Activated CD4-positive, alpha-beta memory T cell treated with anti-CD3 and anti-CD28 coated beads for 36 hours (primary cell): ENCODE measurements around the gene UPK1B. TPM values are rescaled to one million over a fixed set of nuclear protein-coding genes. Genes with fewer than 3 reads are reported as not detected.

ENCODE experiments used
- CTCF ChIA-PET: fragments of 350-600 bp; sonication (Branson Sonifier 250); formaldehyde crosslinking; loops from one replicate; lab custom pipeline; 2021; ENCODE audit warnings: antibody characterized with exemption, inconsistent platforms; lab: Charles Lee
- POLR2A ChIA-PET: fragments of 350-600 bp; sonication (Branson Sonifier 250); formaldehyde crosslinking; loops from one replicate; lab custom pipeline; 2021; ENCODE audit warnings: antibody characterized with exemption; lab: Charles Lee
- DNase-seq: peaks from one replicate; pipeline ENCODE4 v3.0.0-alpha.2; 2020
- H3K27ac Mint-ChIP-seq: one replicate; pipeline ENCODE4 v1.8.0; 2021; ENCODE audit warnings: mixed read lengths
- H3K27me3 Mint-ChIP-seq: one replicate; pipeline ENCODE4 v1.8.0; 2021; ENCODE audit warnings: mixed read lengths
- H3K36me3 Mint-ChIP-seq: one replicate; pipeline ENCODE4 v1.8.0; 2021; ENCODE audit warnings: mixed read lengths
- H3K4me1 Mint-ChIP-seq: one replicate; pipeline ENCODE4 v1.8.0; 2021; ENCODE audit warnings: low read depth, mixed read lengths
- H3K4me3 Mint-ChIP-seq: one replicate; pipeline ENCODE4 v1.8.0; 2021; ENCODE audit warnings: mild to moderate bottlenecking, mixed read lengths
- H3K9me3 Mint-ChIP-seq: one replicate; pipeline ENCODE4 v1.8.0; 2021; ENCODE audit warnings: mixed read lengths
- intact Hi-C: fragments of 100-400 bp; cut with micrococcal nuclease; formaldehyde crosslinking; loops from one replicate; pipeline ENCODE4 v1.15.1; 2023
- total RNA-seq, 2 experiments: library from RNA; stranded (reverse); gene quantifications; one replicate each; pipeline ENCODE4 v1.2.3, GENCODE V29; 2021

The UPK1B gene
- total RNA-seq, 2 experiments from 2014 or later, result not detected

DNA sequence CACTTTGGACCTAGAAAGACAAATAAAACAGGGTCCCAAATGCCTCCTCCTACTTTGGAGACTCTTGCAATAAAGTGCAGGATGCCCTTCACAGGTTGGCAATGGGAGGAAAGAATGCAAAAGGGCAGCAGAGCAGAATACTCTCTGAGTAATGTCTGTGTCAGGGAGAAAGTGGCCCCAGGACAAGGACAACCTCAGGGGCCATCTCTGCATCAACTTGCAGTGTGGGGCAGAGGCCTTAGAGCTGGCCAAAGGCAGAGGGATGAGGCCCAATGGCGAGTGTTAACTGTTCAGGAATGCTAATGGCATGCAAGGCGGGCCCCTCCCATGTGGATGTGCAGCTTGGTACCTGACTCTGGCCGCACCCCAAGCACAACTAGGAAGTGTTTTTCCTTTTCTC is 8.4 kb downstream of the UPK1B start:
- H3K4me3 Mint-ChIP-seq, result no peak overlapping the region
- ChIA-PET CTCF (no interaction called here), POLR2A (no interaction called here)
- no peaks in the 10 kb centered on the region for H3K9me3 Mint-ChIP-seq
- H3K4me1 Mint-ChIP-seq, result peaks cover 10% of the 10 kb centered on the region
- peaks cover 2% of the 10 kb centered on the region for H3K27me3 Mint-ChIP-seq
- H3K36me3 Mint-ChIP-seq, result no peaks in the 10 kb centered on the region
- intact Hi-C loops, result no loop called here
- H3K27ac Mint-ChIP-seq, result no peak overlapping the region
- no peak for DNase-seq

GRCh38 chr3:119184111-119184510 is 10.7 kb downstream of the UPK1B start:
- intact Hi-C loops, result no loop called here
- Mint-ChIP-seq H3K4me3 (no peak overlapping the region), H3K27me3 (no peaks in the 10 kb centered on the region), H3K27ac (peak overlapping the region; percentile 19), H3K4me1 (peaks cover 10% of the 10 kb centered on the region), H3K9me3 (no peaks in the 10 kb centered on the region), H3K36me3 (no peaks in the 10 kb centered on the region)
- peak; percentile 18 for DNase-seq
- ChIA-PET POLR2A (no interaction called here), CTCF (interaction anchor here (1.2 kb wide), 1 partner anchor 57 kb away, joined by 3 read pairs; no protein-coding TSS in a partner anchor)

DNA sequence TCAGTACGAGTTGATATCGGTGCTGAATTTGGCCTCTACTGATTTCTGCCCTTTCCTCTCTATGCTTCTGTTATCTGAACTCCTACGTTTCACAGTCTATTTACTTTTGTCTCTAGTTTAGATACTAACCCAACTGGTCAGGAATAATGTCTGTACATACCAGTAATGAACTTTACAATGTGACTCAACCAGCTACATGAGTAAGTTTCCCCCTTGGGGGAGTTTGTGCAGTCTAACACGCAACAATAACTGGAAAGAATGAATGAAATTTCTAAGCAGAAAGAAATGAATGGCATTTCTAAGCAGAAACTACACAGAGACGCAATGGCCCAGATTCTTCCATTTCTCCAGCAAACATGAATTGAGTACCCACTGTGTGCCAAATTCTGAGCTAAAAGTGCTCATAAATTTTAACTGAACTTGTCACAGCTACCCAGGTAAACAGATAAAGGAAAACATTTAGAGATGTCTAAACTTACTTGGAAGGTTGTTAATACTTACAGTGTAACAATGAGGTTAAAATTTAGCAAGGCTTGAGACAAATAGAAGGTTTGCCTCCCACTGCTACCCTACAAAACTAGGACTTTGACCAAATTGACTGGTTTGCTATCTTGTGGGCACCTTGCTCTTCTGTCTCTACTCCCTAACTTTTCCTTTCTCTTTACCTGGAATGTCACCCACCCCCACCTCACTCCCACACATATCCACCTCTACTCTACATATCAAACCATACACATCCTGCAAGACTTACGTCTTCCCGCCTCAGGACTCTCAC is 11.6 kb downstream of the UPK1B start:
- Mint-ChIP-seq H3K4me1 (peaks cover 10% of the 10 kb centered on the region), H3K27ac (peak overlapping the region; percentile 30)
- POLR2A ChIA-PET, result no interaction called here

DNA sequence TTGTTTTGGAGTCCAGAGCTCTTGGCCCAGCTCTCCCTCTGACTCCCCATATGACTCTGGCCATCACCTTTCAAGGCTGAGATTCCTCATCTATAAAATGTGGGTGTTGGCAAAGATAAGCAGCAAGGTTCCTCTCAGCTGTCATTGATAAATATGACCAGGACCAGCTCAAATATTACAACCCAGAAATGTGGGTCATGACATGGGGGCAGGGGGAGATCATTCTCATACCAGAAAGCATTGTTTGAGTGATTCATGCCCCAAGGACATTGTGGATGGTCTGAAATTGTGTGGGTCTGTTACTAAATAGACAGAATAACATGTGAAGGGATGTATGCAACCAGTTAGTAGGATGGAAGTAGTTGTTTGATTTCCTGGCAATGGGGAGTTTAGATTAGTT is 13.9 kb downstream of the UPK1B start:
- no peaks in the 10 kb centered on the region for H3K36me3 Mint-ChIP-seq
- POLR2A ChIA-PET, result interaction anchor here (1.1 to 1.2 kb wide), 2 partner anchors 17 to 32 kb away, joined by 3 to 4 read pairs; no protein-coding TSS in a partner anchor
- peaks cover 10% of the 10 kb centered on the region for H3K4me1 Mint-ChIP-seq
- no peaks in the 10 kb centered on the region for H3K9me3 Mint-ChIP-seq
- no peak overlapping the region for H3K4me3 Mint-ChIP-seq
- DNase-seq, result no peak
- CTCF ChIA-PET, result no interaction called here
- H3K27me3 Mint-ChIP-seq, result no peaks in the 10 kb centered on the region
- no peak overlapping the region for H3K27ac Mint-ChIP-seq
- intact Hi-C loops, result no loop called here

More for the DNA sequence above, 11.6 kb downstream of the UPK1B start:
- no peak for DNase-seq
- Mint-ChIP-seq H3K4me3 (no peak overlapping the region), H3K36me3 (no peaks in the 10 kb centered on the region), H3K9me3 (no peaks in the 10 kb centered on the region), H3K27me3 (no peaks in the 10 kb centered on the region)
- intact Hi-C loops, result no loop called here
- CTCF ChIA-PET, result interaction anchor here (1.2 kb wide), 1 partner anchor 56 kb away, joined by 3 read pairs; no protein-coding TSS in a partner anchor

DNA sequence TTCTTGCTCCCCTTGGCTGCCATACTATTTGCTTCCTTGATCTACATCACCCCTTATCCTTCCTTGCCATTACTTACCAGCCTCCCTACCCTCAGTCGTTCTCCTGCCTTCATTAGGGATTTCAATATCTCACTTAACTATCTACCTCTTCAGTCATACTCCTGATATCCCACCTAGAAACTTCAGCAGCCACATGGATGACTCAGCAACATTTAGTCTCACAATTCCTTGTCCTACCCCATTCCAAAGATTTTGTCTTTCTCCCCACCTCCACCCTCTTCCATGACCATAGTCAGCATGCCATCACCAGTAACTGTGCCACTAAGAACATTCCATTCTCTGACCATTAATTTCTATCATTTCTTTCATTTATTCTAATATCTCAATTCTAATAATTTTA is 18.4 kb downstream of the UPK1B start:
- no peaks in the 10 kb centered on the region for H3K36me3 Mint-ChIP-seq
- H3K4me1 Mint-ChIP-seq, result no peaks in the 10 kb centered on the region
- CTCF ChIA-PET, result interaction anchor here (0.5 kb wide), 1 partner anchor 235 kb away, joined by 3 read pairs; no protein-coding TSS in a partner anchor
- H3K27me3 Mint-ChIP-seq, result peaks cover 3% of the 10 kb centered on the region
- no peak overlapping the region for H3K27ac Mint-ChIP-seq
- POLR2A ChIA-PET, result no interaction called here
- no peak for DNase-seq
- intact Hi-C loops, result no loop called here
- H3K4me3 Mint-ChIP-seq, result no peak overlapping the region
- H3K9me3 Mint-ChIP-seq, result no peaks in the 10 kb centered on the region

DNA sequence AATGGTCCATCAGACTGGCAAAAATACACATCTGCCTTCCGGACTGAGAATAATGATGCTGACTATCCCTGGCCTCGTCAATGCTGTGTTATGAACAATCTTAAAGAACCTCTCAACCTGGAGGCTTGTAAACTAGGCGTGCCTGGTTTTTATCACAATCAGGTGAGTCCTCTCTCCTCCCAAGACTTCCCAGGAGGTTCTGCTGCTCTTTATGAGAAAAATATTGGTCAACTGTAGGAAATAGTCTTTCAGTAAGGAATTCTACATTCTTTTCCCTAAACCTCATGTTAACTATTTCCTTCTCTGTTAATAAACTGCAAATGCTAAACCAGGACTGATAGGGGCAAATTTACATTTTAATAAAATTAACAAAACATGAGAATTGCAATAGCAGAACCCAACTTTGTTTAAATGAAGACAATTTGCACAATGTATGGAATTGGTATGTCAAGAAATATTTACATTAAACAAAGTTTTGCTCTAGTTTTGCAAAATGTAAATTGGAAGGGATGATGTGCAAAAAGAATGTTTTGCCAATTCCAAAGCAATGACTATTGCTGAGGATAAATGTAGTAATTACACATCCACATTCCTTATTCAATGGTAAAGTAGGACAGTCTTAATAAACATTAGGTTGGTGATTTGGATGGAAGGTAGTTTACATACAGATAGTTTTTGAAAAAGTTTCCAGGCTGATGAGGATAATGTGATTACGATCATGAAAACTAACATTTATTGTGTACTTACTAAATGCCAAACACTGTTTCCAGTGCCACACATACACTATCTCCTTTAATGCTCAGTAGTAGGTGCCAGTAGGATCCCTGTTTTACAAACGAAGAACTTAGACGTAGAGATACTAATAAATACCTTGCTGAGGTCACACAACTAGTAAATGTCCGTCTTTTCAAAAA is 21.1 kb downstream of the UPK1B start:
- H3K4me1 Mint-ChIP-seq, result no peaks in the 10 kb centered on the region
- intact Hi-C loops, result no loop called here
- POLR2A ChIA-PET, result no interaction called here

DNA sequence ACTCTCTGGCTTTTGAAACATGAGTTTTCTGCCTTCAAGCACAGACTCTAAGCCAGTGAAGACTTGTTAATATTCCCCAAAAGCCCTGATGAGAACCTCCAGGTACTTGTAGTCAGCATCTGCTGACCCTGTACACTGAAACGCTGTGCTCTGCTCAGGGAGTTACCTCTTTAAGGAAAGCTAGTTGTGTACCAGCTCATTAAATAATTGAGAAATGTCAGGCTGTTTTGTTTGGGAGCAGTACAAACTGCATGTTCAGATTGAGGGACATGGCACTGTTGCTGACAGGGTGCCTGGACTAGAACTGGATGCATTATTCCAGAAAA is 21.7 kb downstream of the UPK1B start:
- H3K4me1 Mint-ChIP-seq, result no peaks in the 10 kb centered on the region

More for the DNA sequence above, 21.1 kb downstream of the UPK1B start:
- no peaks in the 10 kb centered on the region for H3K36me3 Mint-ChIP-seq
- CTCF ChIA-PET, result no interaction called here
- no peaks in the 10 kb centered on the region for H3K9me3 Mint-ChIP-seq
- no peak overlapping the region for H3K4me3 Mint-ChIP-seq
- DNase-seq, result no peak
- peaks cover 3% of the 10 kb centered on the region for H3K27me3 Mint-ChIP-seq
- no peak overlapping the region for H3K27ac Mint-ChIP-seq

GRCh38 chr3:119195911-119196310 is 22.5 kb downstream of the UPK1B start:
- ChIA-PET CTCF (no interaction called here), POLR2A (no interaction called here)
- no peak overlapping the region for H3K4me3 Mint-ChIP-seq
- H3K4me1 Mint-ChIP-seq, result no peaks in the 10 kb centered on the region
- no peaks in the 10 kb centered on the region for H3K36me3 Mint-ChIP-seq
- intact Hi-C loops, result no loop called here
- no peaks in the 10 kb centered on the region for H3K9me3 Mint-ChIP-seq
- H3K27me3 Mint-ChIP-seq, result peaks cover 3% of the 10 kb centered on the region
- H3K27ac Mint-ChIP-seq, result no peak overlapping the region
- DNase-seq, result no peak

More for the DNA sequence above, 21.7 kb downstream of the UPK1B start:
- Mint-ChIP-seq H3K27ac (no peak overlapping the region), H3K9me3 (no peaks in the 10 kb centered on the region), H3K27me3 (peaks cover 3% of the 10 kb centered on the region), H3K4me3 (no peak overlapping the region), H3K36me3 (no peaks in the 10 kb centered on the region)
- POLR2A ChIA-PET, result no interaction called here
- CTCF ChIA-PET, result no interaction called here
- DNase-seq, result no peak
- intact Hi-C loops, result no loop called here

GRCh38 chr3:119205209-119205608 is 31.8 kb downstream of the UPK1B start:
- ChIA-PET POLR2A (interaction anchor here (1.2 kb wide), 1 partner anchor 18 kb away, joined by 3 read pairs; no protein-coding TSS in a partner anchor), CTCF (interaction anchor here (0.6 to 1.6 kb wide), 2 partner anchors 15 to 36 kb away, joined by 3 to 7 read pairs; partner anchors contain the start of gene B4GALT4)
- Mint-ChIP-seq H3K27me3 (no peaks in the 10 kb centered on the region), H3K9me3 (no peaks in the 10 kb centered on the region), H3K4me1 (peaks cover 22% of the 10 kb centered on the region), H3K36me3 (peaks cover 14% of the 10 kb centered on the region), H3K4me3 (no peak overlapping the region), H3K27ac (no peak overlapping the region)
- intact Hi-C loops, result no loop called here
- no peak for DNase-seq

- intact Hi-C loops, result no loop called here
- POLR2A ChIA-PET, result no interaction called here
- DNase-seq, result no peak
- no peak overlapping the region for H3K4me3 Mint-ChIP-seq
- H3K36me3 Mint-ChIP-seq, result peaks cover 19% of the 10 kb centered on the region
- CTCF ChIA-PET, result interaction anchor here (1.6 kb wide), 1 partner anchor 35 kb away, joined by 7 read pairs; the partner anchor contains the start of gene B4GALT4
- no peak overlapping the region for H3K27ac Mint-ChIP-seq
- no peaks in the 10 kb centered on the region for H3K27me3 Mint-ChIP-seq
- H3K9me3 Mint-ChIP-seq, result no peaks in the 10 kb centered on the region
- H3K4me1 Mint-ChIP-seq, result peaks cover 22% of the 10 kb centered on the region
Observed at GRCh38 chr3:119205685-119206084, 32.3 kb downstream of the UPK1B start.

GRCh38 chr3:119206611-119207511 is 33.5 kb downstream of the UPK1B start:
- ChIA-PET POLR2A (no interaction called here), CTCF (interaction anchor here (2.0 kb wide), 1 partner anchor 35 kb away, joined by 6 read pairs; no protein-coding TSS in a partner anchor)
- no peak overlapping the region for H3K27ac Mint-ChIP-seq
- H3K36me3 Mint-ChIP-seq, result peaks cover 20% of the 10 kb centered on the region
- H3K27me3 Mint-ChIP-seq, result no peaks in the 10 kb centered on the region
- no peak overlapping the region for H3K4me3 Mint-ChIP-seq
- peaks cover 22% of the 10 kb centered on the region for H3K4me1 Mint-ChIP-seq
- no peaks in the 10 kb centered on the region for H3K9me3 Mint-ChIP-seq
- intact Hi-C loops, result no loop called here
- no peak for DNase-seq
